Stomach (tissue), 9 donors: ENCODE data around the gene HESX1. TPM values are rescaled to one million over a fixed set of nuclear protein-coding genes. Genes with fewer than 3 reads are reported as not detected.

Experiments used
- DNase-seq, 2 donors: peaks; one replicate each; pipeline versions ENCODE4 v3.0.0 to v3.0.0-alpha.2; 2013 to 2019
- H3K27ac ChIP-seq, 5 donors: fragments of 200-600 bp in 4 of 5; sonication (generic) in 4 of 5; one replicate each; pipeline ENCODE4 v1.5.1; 2013 to 2019; ENCODE audit warnings: mild to moderate bottlenecking in 1 of 5, moderate library complexity in 1 of 5
- H3K27me3 ChIP-seq, 3 donors: fragments of 200-600 bp; sonication (generic); one replicate each; pipeline ENCODE4 v1.5.1; 2017 to 2019; ENCODE audit warnings: mixed run types in 1 of 3
- H3K36me3 ChIP-seq, 4 donors: fragments of 200-600 bp; sonication (generic); 1 replicate in 3 of 4; 2 replicates in 1 of 4; pipeline ENCODE4 v1.5.1; 2016 to 2019
- H3K4me1 ChIP-seq, 4 donors: fragments of 200-600 bp; sonication (generic); one replicate each; pipeline ENCODE4 v1.5.1; 2016 to 2019
- H3K4me3 ChIP-seq, 4 donors: fragments of 200-600 bp; sonication (generic) in 3 of 4; one replicate each; pipeline ENCODE4 v1.5.1; 2016 to 2019; ENCODE audit warnings: mild to moderate bottlenecking in 1 of 4
- H3K9me3 ChIP-seq, 4 donors: fragments of 200-600 bp; sonication (generic); one replicate each; pipeline ENCODE4 v1.5.1; 2016 to 2019
- EP300 ChIP-seq: sonication (generic); formaldehyde crosslinking; IDR thresholded peaks from one replicate; pipeline ENCODE4 v1.6.1; 2017; ENCODE audit warnings: antibody characterized with exemption
- POLR2A ChIP-seq, 4 donors: fragments of 450-650 bp; IDR thresholded peaks; one replicate each; pipeline ENCODE4 v1.6.1; 2016; ENCODE audit warnings: antibody characterized with exemption in 4 of 4, control low read depth in 2 of 4, mild to moderate bottlenecking in 1 of 4, moderate library complexity in 1 of 4
- POLR2AphosphoS5 ChIP-seq, 3 donors: sonication (generic); formaldehyde crosslinking; IDR thresholded peaks; one replicate each; pipeline ENCODE4 v1.6.1; 2016; ENCODE audit warnings: antibody characterized with exemption in 3 of 3
- WGBS, 5 donors: extraction: QIAGEN DNeasy Blood & Tissue Kit in 3 of 5; methylation state at CpG; one replicate each; pipeline versions ENCODE4 v1.1.5 to v1.1.7; 2013 to 2018; 5-methylcytosine and 5-hydroxymethylcytosine counted together
- intact Hi-C: fragments of 100-400 bp; cut with DNase I; formaldehyde crosslinking; loops from one replicate; pipeline ENCODE4 v1.15.1; 2023; ENCODE audit warnings: low total_unique reads
- polyA plus RNA-seq, 3 donors: library from polyadenylated mRNA; stranded (reverse); fragments of 200-250 nt; gene quantifications; one replicate each; pipeline ENCODE4 v1.2.3, GENCODE V29; 2013
- total RNA-seq, 5 donors: library from RNA; depleted of rRNA; stranded (reverse); fragments of >200 nt; gene quantifications; one replicate each; pipeline versions ENCODE4 v1.1.0 to v1.2.3, GENCODE V29; 2014 to 2016
- TF ChIP-seq, protein P1 (sequence below), 7 experiments: fragments of 450-650 bp in 4 of 7; fragments of 200-600 bp in 3 of 7; sonication (generic) in 3 of 7; IDR thresholded peaks; one replicate each; pipeline ENCODE4 v1.5.1; 2016 to 2019; ENCODE audit warnings: antibody characterized with exemption in 7 of 7, control low read depth in 2 of 7, mild to moderate bottlenecking in 1 of 7
- donor health status: healthy with polysubstance abuse.
- donor health status: Bipolar disorder and iron deficiency.
- donor health status: healthy.

HESX1 gene
- total and polyA plus RNA-seq, 8 donors: 1.00 to 23.9 (median 2.3) TPM; not detected in 4

DNA sequence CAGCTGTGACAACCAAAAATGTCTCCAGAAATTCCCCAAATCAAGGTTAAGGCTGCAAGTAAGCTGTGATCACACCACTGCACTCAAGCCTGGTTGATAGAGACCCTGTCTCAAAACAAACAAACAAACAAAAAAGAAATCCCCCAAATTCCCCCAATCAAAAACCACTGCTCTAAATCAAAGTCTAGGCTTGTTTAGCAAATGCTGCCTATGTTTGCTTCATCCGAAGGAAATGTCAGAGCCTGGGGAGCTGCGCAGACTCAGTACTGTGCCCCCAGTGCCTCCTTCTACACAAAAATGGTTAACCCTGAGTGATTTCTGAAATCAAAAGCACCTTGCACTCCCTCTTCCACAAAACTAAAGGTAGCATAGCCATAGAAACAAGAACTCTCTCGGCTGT, 48.0 kb downstream of the HESX1 start:
- intact Hi-C loops: no loop called here
- DNase-seq: no peak
- 69 to 88% (median 85%) methylated on average over 3 of the region's 3 CpGs for WGBS, 5 donors

GRCh38 chr3:57151021-57151449, 48.7 kb downstream of the HESX1 start:
- TF ChIP-seq POLR2A (IDR thresholded peaks at IDR 0.05) (no peak), POLR2AphosphoS5 (IDR thresholded peaks at IDR 0.05) (no peak), EP300 (no peak)
- TF ChIP-seq, protein P1, sequence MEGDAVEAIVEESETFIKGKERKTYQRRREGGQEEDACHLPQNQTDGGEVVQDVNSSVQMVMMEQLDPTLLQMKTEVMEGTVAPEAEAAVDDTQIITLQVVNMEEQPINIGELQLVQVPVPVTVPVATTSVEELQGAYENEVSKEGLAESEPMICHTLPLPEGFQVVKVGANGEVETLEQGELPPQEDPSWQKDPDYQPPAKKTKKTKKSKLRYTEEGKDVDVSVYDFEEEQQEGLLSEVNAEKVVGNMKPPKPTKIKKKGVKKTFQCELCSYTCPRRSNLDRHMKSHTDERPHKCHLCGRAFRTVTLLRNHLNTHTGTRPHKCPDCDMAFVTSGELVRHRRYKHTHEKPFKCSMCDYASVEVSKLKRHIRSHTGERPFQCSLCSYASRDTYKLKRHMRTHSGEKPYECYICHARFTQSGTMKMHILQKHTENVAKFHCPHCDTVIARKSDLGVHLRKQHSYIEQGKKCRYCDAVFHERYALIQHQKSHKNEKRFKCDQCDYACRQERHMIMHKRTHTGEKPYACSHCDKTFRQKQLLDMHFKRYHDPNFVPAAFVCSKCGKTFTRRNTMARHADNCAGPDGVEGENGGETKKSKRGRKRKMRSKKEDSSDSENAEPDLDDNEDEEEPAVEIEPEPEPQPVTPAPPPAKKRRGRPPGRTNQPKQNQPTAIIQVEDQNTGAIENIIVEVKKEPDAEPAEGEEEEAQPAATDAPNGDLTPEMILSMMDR (IDR thresholded peaks at IDR 0.05): no peak
- H3K36me3 ChIP-seq: no peaks in the 10 kb centered on the region
- 57 to 79% (median 75%) methylated on average over 2 of the region's 2 CpGs for WGBS, 5 donors
- no peaks in the 10 kb centered on the region for H3K9me3 ChIP-seq
- H3K4me1 ChIP-seq: peaks cover 0 to 15% (median 2%) of the 10 kb centered on the region in 4 donors
- DNase-seq: no peak
- H3K27me3 ChIP-seq: no peaks in the 10 kb centered on the region
- intact Hi-C loops: no loop called here
- H3K27ac ChIP-seq: no peak overlapping the region
- no peak overlapping the region for H3K4me3 ChIP-seq

More for the DNA sequence above, 48.0 kb downstream of the HESX1 start:
- Histone ChIP-seq H3K9me3 (no peaks in the 10 kb centered on the region), H3K36me3 (no peaks in the 10 kb centered on the region), H3K27ac (peak overlapping the region in 2 of 5 donors; percentile 20 to 59), H3K27me3 (no peaks in the 10 kb centered on the region), H3K4me1 (peaks cover 0 to 15% (median 2%) of the 10 kb centered on the region in 4 donors), H3K4me3 (peak overlapping the region in 1 of 4 donors; percentile 7)
- TF ChIP-seq POLR2AphosphoS5 (IDR thresholded peaks at IDR 0.05) (no peak), EP300 (no peak)
- TF ChIP-seq, protein P1 (IDR thresholded peaks at IDR 0.05): no peak

GRCh38 chr3:57150113-57150581, 49.6 kb downstream of the HESX1 start:
- Histone ChIP-seq H3K4me3 (no peak overlapping the region), H3K9me3 (no peaks in the 10 kb centered on the region), H3K27ac (peak overlapping the region in 1 of 5 donors; percentile 21), H3K4me1 (peaks cover 0 to 15% (median under 1%) of the 10 kb centered on the region in 4 donors), H3K27me3 (no peaks in the 10 kb centered on the region), H3K36me3 (no peaks in the 10 kb centered on the region)
- WGBS, 5 donors: 60 to 73% (median 70%) methylated on average over 7 of the region's 7 CpGs
- DNase-seq: no peak
- intact Hi-C loops: no loop called here
- TF ChIP-seq POLR2AphosphoS5 (IDR thresholded peaks at IDR 0.05) (no peak), POLR2A (IDR thresholded peaks at IDR 0.05) (no peak), EP300 (no peak)
- TF ChIP-seq, protein P1 (IDR thresholded peaks at IDR 0.05): no peak

Other genes with a start within 250 kb of the HESX1 start
- gene SPATA12, start 139.3 kb downstream of the HESX1 start, total RNA-seq: not detected
- gene SPATA12, start 139.3 kb downstream of the HESX1 start, polyA plus RNA-seq: under 1 TPM in 2 of 3 donors, not detected in 1; 0.05 to 0.31 TPM
- gene IL17RD, start 34.6 kb downstream of the HESX1 start, total RNA-seq: 10 to 100 TPM in 1 of 5 donors, 1 to 10 TPM in 3, under 1 TPM in 1; 0.72 to 10.1 (median 5.3) TPM
- gene IL17RD, start 34.6 kb downstream of the HESX1 start, polyA plus RNA-seq: under 1 TPM in 2 of 3 donors, not detected in 1; 0.25 to 0.45 TPM
- gene APPL1, start 27.8 kb upstream of the HESX1 start, total RNA-seq: 10 to 100 TPM in 4 of 5 donors, 1 to 10 TPM in 1; 7.5 to 84.3 (median 33.9) TPM
- gene APPL1, start 27.8 kb upstream of the HESX1 start, polyA plus RNA-seq: 10 to 100 TPM; 11.3 to 17.9 (median 14.4) TPM
- under 1 TPM in 1 of 5 donors, not detected in 4; 0.29 TPM for gene ASB14, start 92.7 kb upstream of the HESX1 start, total RNA-seq
- not detected for gene ASB14, start 92.7 kb upstream of the HESX1 start, polyA plus RNA-seq